Fibroblast of pulmonary artery (primary cell): ENCODE results near the gene ZNF618.
A peak's percentile ranks its signal among the peaks of the same experiment; 100 is the strongest.

Experiments used
- DNase-seq: peaks from one replicate; pipeline ENCODE4 v3.0.0-alpha.2; 2010; ENCODE audit warnings: low read depth
- H3K4me3 ChIP-seq: replicated peaks from 2 replicates; pipeline ENCODE4 v1.5.1; 2011; ENCODE audit warnings: low read depth, mild to moderate bottlenecking, control low read depth, low read length, moderate library complexity
- TF ChIP-seq, protein P1 (sequence below): IDR thresholded peaks from 2 replicates; pipeline ENCODE4 v1.5.1; 2011; ENCODE audit warnings: mild to moderate bottlenecking, control low read depth, low read length, inconsistent platforms; ENCODE audit errors: missing control alignments

Gene ZNF618

DNA sequence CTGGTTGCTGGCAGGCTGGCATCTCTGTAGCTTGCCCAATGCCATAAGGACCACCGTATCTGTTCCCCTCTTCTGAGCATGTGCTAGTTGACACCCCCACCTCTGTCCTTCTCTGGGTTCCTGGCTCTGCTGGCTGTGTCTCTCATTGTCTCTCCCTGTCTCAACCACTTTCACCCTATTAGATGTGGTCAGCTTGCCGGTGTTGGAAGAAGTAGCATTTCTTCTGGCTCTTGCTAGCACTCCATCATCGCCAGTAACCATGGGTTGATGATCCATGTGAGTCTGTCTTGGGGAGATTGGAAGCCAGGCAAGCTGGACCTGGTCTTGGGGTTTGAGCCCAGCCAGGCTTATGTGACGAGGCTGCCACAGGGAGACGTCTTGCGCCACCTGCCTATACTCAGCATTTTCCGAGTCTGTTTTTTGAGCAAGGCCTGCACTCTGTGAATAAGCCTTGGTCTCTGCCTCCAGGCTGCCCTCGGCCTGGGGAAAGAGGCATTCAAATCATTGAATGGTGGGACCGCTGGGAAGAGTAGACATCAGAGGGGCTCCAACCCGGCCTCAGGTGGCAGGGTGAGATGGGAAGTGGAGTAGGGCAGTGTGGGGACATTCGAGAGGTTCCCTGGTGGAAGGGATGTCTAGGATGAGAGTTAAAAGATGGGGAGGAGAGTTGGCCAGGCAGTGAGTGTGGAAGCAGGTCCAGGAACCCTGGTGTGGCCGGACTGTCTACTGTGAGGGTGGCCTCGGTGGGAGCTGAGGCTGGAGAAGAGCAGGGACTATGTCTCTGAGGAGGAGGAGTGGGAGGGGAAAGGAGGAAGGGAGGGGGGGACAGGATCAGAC lies 74.3 kb downstream of the ZNF618 start:
- TF ChIP-seq, protein P1, sequence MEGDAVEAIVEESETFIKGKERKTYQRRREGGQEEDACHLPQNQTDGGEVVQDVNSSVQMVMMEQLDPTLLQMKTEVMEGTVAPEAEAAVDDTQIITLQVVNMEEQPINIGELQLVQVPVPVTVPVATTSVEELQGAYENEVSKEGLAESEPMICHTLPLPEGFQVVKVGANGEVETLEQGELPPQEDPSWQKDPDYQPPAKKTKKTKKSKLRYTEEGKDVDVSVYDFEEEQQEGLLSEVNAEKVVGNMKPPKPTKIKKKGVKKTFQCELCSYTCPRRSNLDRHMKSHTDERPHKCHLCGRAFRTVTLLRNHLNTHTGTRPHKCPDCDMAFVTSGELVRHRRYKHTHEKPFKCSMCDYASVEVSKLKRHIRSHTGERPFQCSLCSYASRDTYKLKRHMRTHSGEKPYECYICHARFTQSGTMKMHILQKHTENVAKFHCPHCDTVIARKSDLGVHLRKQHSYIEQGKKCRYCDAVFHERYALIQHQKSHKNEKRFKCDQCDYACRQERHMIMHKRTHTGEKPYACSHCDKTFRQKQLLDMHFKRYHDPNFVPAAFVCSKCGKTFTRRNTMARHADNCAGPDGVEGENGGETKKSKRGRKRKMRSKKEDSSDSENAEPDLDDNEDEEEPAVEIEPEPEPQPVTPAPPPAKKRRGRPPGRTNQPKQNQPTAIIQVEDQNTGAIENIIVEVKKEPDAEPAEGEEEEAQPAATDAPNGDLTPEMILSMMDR = no peak
- no peak overlapping the region for H3K4me3 ChIP-seq
- no peak for DNase-seq

DNA sequence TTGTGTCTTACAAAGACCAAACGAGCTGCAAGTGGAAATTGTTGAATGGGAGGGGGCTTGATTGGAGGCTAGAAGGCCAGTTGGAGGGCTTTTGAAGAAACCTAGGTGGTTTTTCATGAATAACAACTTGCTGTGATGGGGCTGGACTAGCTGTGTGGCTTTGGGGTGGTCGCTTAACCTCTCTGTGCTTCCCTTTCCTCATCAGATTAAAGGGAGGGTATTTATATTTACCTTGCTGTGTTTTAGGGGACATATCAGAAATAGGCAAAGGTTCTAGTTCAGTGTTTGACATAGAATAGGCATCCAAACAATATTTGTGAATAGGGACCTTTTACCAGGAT lies 74.9 kb downstream of the ZNF618 start:
- H3K4me3 ChIP-seq = no peak overlapping the region
- TF ChIP-seq, protein P1 = no peak
- DNase-seq = no peak

DNA sequence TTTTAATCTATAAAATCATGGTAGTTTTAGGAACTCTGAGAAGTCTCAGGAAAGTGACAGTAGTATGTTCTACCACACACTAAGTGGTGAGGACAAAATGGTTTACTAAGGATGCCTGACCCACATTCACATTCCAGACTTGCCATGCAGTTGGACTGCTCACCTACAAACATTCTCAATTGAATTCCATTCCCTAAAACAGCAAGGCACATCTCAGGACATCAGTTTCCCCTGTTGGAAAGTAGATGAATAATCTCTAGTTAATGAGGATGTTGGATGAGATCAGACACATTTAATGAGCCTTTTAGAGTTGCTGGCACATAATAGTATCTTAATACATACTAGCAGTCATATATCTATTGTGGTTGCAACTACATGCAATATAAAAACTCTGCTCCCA lies 76.6 kb downstream of the ZNF618 start:
- TF ChIP-seq, protein P1 = no peak

DNA sequence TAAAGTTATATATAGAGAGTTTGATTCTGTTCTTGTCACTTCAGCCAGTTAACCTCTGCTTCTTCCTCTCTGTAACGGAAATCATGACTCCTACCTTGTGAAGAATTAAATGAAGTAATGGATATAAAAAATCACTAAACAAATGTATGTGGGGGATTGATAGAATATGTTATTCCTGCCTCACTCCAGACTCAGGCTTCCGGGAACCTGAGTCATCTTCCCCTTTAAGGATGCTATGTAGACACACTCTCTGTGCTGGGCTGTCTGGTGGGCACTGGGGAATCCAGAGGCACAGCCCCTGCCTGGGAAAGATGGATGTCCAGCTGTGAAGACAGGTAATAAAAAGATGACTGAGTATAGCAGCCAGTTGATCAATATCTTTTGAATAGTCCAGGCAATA lies 77.4 kb downstream of the ZNF618 start:
- TF ChIP-seq, protein P1 = no peak
- H3K4me3 ChIP-seq = no peak overlapping the region
- DNase-seq = peak; percentile 53

More for the DNA sequence above, 76.6 kb downstream of the ZNF618 start:
- H3K4me3 ChIP-seq = no peak overlapping the region
- DNase-seq = no peak

DNA sequence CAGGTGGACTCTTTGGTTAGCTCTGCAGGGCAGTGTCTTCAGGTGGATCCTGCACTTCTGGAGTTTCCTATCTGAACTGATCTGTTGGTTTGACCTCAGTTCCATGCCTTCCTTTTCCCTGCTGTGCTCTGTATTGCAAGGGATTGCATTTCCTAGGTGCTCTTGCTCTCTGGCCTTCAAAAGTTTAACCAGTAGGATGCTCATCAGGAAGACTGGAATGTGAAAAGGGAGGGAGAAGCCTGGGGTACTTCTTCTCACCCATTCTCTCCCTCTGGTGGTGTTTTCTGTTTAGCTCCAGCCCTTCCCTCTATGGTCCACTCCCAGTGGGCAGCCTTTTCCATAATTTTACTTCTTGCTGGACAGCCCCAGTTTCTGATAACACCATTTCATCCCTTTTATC lies 78.5 kb downstream of the ZNF618 start:
- no peak for DNase-seq
- no peak overlapping the region for H3K4me3 ChIP-seq
- TF ChIP-seq, protein P1 = no peak

GRCh38 chr9:113955076-113955752 lies 79.1 kb downstream of the ZNF618 start:
- DNase-seq = peak; percentile 82
- no peak overlapping the region for H3K4me3 ChIP-seq
- TF ChIP-seq, protein P1 = no peak
